Inferior parietal cortex (tissue), 1 donor: Measurements from ENCODE around the gene HEATR5B.
"Not testable (repeated sequence)": the region's sequence is repeated elsewhere in the genome, so short reads cannot be mapped to it uniquely, and the experiment has no call there.

ENCODE experiments used
- DNase-seq: peaks from one replicate; pipeline ENCODE4 v3.0.0-alpha.2; 2016; ENCODE audit errors: extremely low spot score

The HEATR5B gene

GRCh38 chr2:36981911-36982310 is 102.3 kb downstream of the HEATR5B start:
- no peak for DNase-seq

GRCh38 chr2:36979007-36979406 is 105.2 kb downstream of the HEATR5B start:
- DNase-seq = not testable (repeated sequence)

- DNase-seq = no peak
Measured at GRCh38 chr2:36976065-36976464, 108.1 kb downstream of the HEATR5B start.

GRCh38 chr2:36975306-36975705 is 108.9 kb downstream of the HEATR5B start:
- DNase-seq = no peak

- DNase-seq = no peak
Measured at GRCh38 chr2:36973320-36973719, 110.9 kb downstream of the HEATR5B start.

GRCh38 chr2:36971990-36972389 is 112.2 kb downstream of the HEATR5B start:
- no peak for DNase-seq

GRCh38 chr2:36967236-36967876 is 116.8 kb downstream of the HEATR5B start:
- peak; percentile 19 for DNase-seq

GRCh38 chr2:36966370-36967235 is 117.6 kb downstream of the HEATR5B start, which contains the start of gene STRN:
Gene STRN, minus strand, starts transcription at chr2:36966536. Its CDS starts 73 bp downstream, at chr2:36966463.
- peak; percentile 94 for DNase-seq

- DNase-seq = no peak
Measured at GRCh38 chr2:36965751-36966369, 118.3 kb downstream of the HEATR5B start.

GRCh38 chr2:36965206-36965605 is 119.0 kb downstream of the HEATR5B start:
- DNase-seq = no peak

- no peak for DNase-seq
Measured at GRCh38 chr2:36964496-36965058, 119.6 kb downstream of the HEATR5B start.

GRCh38 chr2:36963734-36964133 is 120.4 kb downstream of the HEATR5B start:
- no peak for DNase-seq

GRCh38 chr2:36963106-36963505 is 121.1 kb downstream of the HEATR5B start:
- DNase-seq = no peak

GRCh38 chr2:36960773-36961172 is 123.4 kb downstream of the HEATR5B start:
- no peak for DNase-seq

- no peak for DNase-seq
Measured at GRCh38 chr2:36960005-36960675, 124.0 kb downstream of the HEATR5B start.

GRCh38 chr2:36954977-36955607 is 129.1 kb downstream of the HEATR5B start:
- no peak for DNase-seq

GRCh38 chr2:36952748-36953197 is 131.4 kb downstream of the HEATR5B start:
- DNase-seq = no peak

- no peak for DNase-seq
Measured at GRCh38 chr2:36951574-36951973, 132.6 kb downstream of the HEATR5B start.

GRCh38 chr2:36951027-36951518 is 133.1 kb downstream of the HEATR5B start:
- DNase-seq = no peak

GRCh38 chr2:36949845-36950244 is 134.3 kb downstream of the HEATR5B start:
- DNase-seq = no peak

GRCh38 chr2:36945240-36945639 is 138.9 kb downstream of the HEATR5B start:
- DNase-seq = not testable (repeated sequence)
